K562 (cell line): ENCODE data around the gene GANAB. TPM values are rescaled to one million over a fixed set of nuclear protein-coding genes. Genes with fewer than 3 reads are reported as not detected.

Experiments used
- ATAC-seq: fragments of 200-7000 bp; cut with Tn5 transposase; 3 replicates; pipeline ENCODE4 v1.9.1; 2020; ENCODE audit warnings: moderate library complexity
- BruUV-seq: library from RNA; stranded (reverse); fragments of 400-500 nt; replicated peaks from 2 replicates; lab custom pipeline; 2021; lab: Mats Ljungman, UMichigan
- CTCF ChIA-PET: fragments of 300-600 bp; formaldehyde crosslinking; extraction: SDS; loops from one replicate; lab custom pipeline; 2021; ENCODE audit warnings: low intra/inter-chr PET ratio; lab: Yijun Ruan, JAX
- POLR2A ChIA-PET: fragments of 300-600, 350-650 bp; sonication (Branson Sonifier 250); formaldehyde crosslinking; extraction: SDS; loops from one replicate; lab custom pipeline; 2021; ENCODE audit warnings: antibody characterized with exemption, inconsistent platforms; lab: Yijun Ruan, JAX
- DNase-seq, 4 experiments: peaks; one replicate each; pipeline versions ENCODE4 v3.0.0 to v3.0.0-alpha.2; 2011 to 2018; ENCODE audit warnings: low spot score in 3 of 4, mixed read lengths in 3 of 4; ENCODE audit errors: extremely low read depth in 1 of 4
- FAIRE-seq: peaks from 2 replicates; lab custom pipeline; 2011; peaks lifted over from hg19 to GRCh38; lab: Jason Lieb, UNC
- H2AFZ ChIP-seq: 2 replicates; pipeline ENCODE4 v1.6.0; 2011; ENCODE audit warnings: low read depth, low read length, control low read depth, inconsistent platforms
- H3K27ac ChIP-seq: fragments of 200-600 bp; 3 replicates; pipeline ENCODE4 v1.8.0; 2011; ENCODE audit warnings: low read depth, mild to moderate bottlenecking, control low read depth, inconsistent platforms, low read length, moderate library complexity, mixed read lengths; ENCODE audit errors: extremely low read depth
- H3K27me3 ChIP-seq, 2 experiments: fragments of 300-600 bp in 1 of 2; 2 replicates in 1 of 2; 3 replicates in 1 of 2; pipeline versions ENCODE4 v1.6.0 to v1.8.0; 2011; ENCODE audit warnings: inconsistent platforms in 2 of 2, low read length in 2 of 2, mild to moderate bottlenecking in 1 of 2, mixed read lengths in 1 of 2, moderate library complexity in 1 of 2; ENCODE audit not compliant: control insufficient read depth in 2 of 2, insufficient read depth in 2 of 2
- H3K36me3 ChIP-seq: fragments of 300-600 bp; 3 replicates; pipeline ENCODE4 v1.8.0; 2011; ENCODE audit warnings: mild to moderate bottlenecking, low read length, inconsistent platforms; ENCODE audit not compliant: control insufficient read depth, insufficient read depth
- H3K4me1 ChIP-seq, 2 experiments: fragments of 200-600 bp in 1 of 2; replicated peaks in 1 of 2; 2 replicates in 1 of 2; 3 replicates in 1 of 2; pipeline versions ENCODE4 v1.5.1 to v1.8.0; 2011; ENCODE audit warnings: inconsistent platforms in 2 of 2, low read length in 2 of 2, mild to moderate bottlenecking in 1 of 2, mixed read lengths in 1 of 2, moderate library complexity in 1 of 2; ENCODE audit not compliant: control insufficient read depth in 2 of 2, insufficient read depth in 2 of 2
- H3K4me2 ChIP-seq: 2 replicates; pipeline ENCODE4 v1.6.1; 2011; ENCODE audit warnings: low read length, control low read depth, inconsistent platforms, mixed read lengths; ENCODE audit not compliant: insufficient read depth
- H3K4me3 ChIP-seq: fragments of 200-600 bp; sonication (generic), shearing (Covaris generic); 2 replicates; pipeline ENCODE4 v1.5.1; 2016; ENCODE audit warnings: control low read depth, inconsistent platforms
- H3K79me2 ChIP-seq: fragments of 200-600 bp; 3 replicates; pipeline ENCODE4 v1.8.0; 2011; ENCODE audit warnings: low read length, inconsistent platforms; ENCODE audit not compliant: control insufficient read depth, insufficient read depth
- H3K9ac ChIP-seq, 2 experiments: 2 replicates each; pipeline versions ENCODE4 v1.6.0 to v1.6.1; 2011; ENCODE audit warnings: low read depth in 2 of 2, low read length in 2 of 2, control low read depth in 1 of 2, inconsistent platforms in 1 of 2, mild to moderate bottlenecking in 1 of 2, mixed read lengths in 1 of 2; ENCODE audit not compliant: insufficient read depth in 1 of 2
- H3K9me1 ChIP-seq: one replicate; pipeline ENCODE4 v1.6.0; 2011; ENCODE audit warnings: inconsistent platforms, mild to moderate bottlenecking, low read length, moderate library complexity; ENCODE audit not compliant: control insufficient read depth, insufficient read depth
- H3K9me3 ChIP-seq: replicated peaks from 2 replicates; pipeline ENCODE4 v1.5.1; 2011; ENCODE audit warnings: low read depth, low read length, inconsistent platforms; ENCODE audit not compliant: control insufficient read depth, insufficient read depth
- H4K20me1 ChIP-seq: replicated peaks from 2 replicates; pipeline ENCODE4 v1.6.1; 2011; ENCODE audit warnings: low read length, inconsistent platforms, mixed read lengths; ENCODE audit not compliant: control insufficient read depth, insufficient read depth
- E2F8 ChIP-seq: fragments of 450-650 bp; IDR thresholded peaks from 2 replicates; pipeline ENCODE4 v1.7.1; 2018; ENCODE audit warnings: mild to moderate bottlenecking, low read depth; ENCODE audit not compliant: partially characterized antibody
- MGA ChIP-seq: fragments of 450-650 bp; IDR thresholded peaks from 2 replicates; pipeline ENCODE4 v1.6.1; 2016; ENCODE audit warnings: mild to moderate bottlenecking, moderate library complexity
- RBFOX2 ChIP-seq: fragments of 200-400 bp; formaldehyde crosslinking; IDR thresholded peaks from 2 replicates; pipeline ENCODE4 v1.6.1; 2017; ENCODE audit warnings: low read depth, mild to moderate bottlenecking, low read length, moderate library complexity
- WGBS: fragments of 100-300 bp; shearing (Covaris generic); methylation state at CpG from one replicate; pipeline ENCODE4 v1.1.6; 2016; ENCODE audit warnings: low coverage, mixed read lengths; ENCODE audit not compliant: insufficient coverage; ENCODE audit errors: missing lambda C conversion rate; 5-methylcytosine and 5-hydroxymethylcytosine counted together
- in situ Hi-C: fragments of 300-500 bp; cut with MboI; formaldehyde crosslinking; loops from 4 replicates; pipeline ENCODE4 v1.15.0; 2018; ENCODE audit warnings: inconsistent platforms, mixed read lengths
- intact Hi-C: fragments of 100-400 bp; cut with micrococcal nuclease; formaldehyde crosslinking; loops from 2 replicates; pipeline ENCODE4 v1.14.2; 2022
- polyA plus RNA-seq, 8 experiments: library from polyadenylated mRNA; depleted of rRNA in 4 of 8; stranded (reverse) in 5 of 8; unstranded in 3 of 8; fragments of >200 nt; fragmentation: Nextera tagmentation in 2 of 8; fragmentation: Illumina TruSeq in 1 of 8; extraction: Ambion mirVana in 2 of 8; extraction: Trizol in 1 of 8; gene quantifications; 2 replicates each; pipeline versions ENCODE4 v1.2.1 to v1.2.3, GENCODE V29; 2011 to 2014; ENCODE audit warnings: inconsistent platforms in 1 of 8, missing spikeins in 1 of 8
- total RNA-seq, 7 experiments: library from RNA; depleted of rRNA in 6 of 7; stranded (reverse); fragments of >200 nt in 6 of 7; fragmentation: Illumina TruSeq in 2 of 7; extraction: Trizol in 2 of 7; gene quantifications; 2 replicates each; pipeline versions ENCODE4 v1.2.1 to v1.2.3, GENCODE V29; 2011 to 2021; ENCODE audit warnings: low replicate concordance in 1 of 7

Gene GANAB
- total and polyA plus RNA-seq, 9 of the 15 experiments (the other 6 are each of a cell fraction or from before 2014, with no cell fraction given) = 6.5 to 284 (median 161) TPM

- H3K4me3 ChIP-seq = no peak overlapping the region
- H3K9ac ChIP-seq = peak overlapping the region in 1 of 2 experiments; percentile 75; a peak in 2 of 4 replicates
- H3K79me2 ChIP-seq = peaks cover 19% of the 10 kb centered on the region
- BruUV-seq = no TSS peak
- ChIA-PET POLR2A (interaction anchor here (0.7 kb wide), 1 partner anchor 13 kb away, joined by 4 read pairs; the partner anchor contains the start of gene TUT1), CTCF (no interaction called here)
- H2AFZ ChIP-seq = no peak overlapping the region
- TF ChIP-seq MGA = no peak
- no peak for TF ChIP-seq E2F8
- 0 out of 2 replicates have a peak, but pooled peaks have one; percentile 25 for TF ChIP-seq RBFOX2
- DNase-seq (no peak), ATAC-seq (no peak), FAIRE-seq (no peak)
- in situ Hi-C loops = no loop called here
- no peak overlapping the region for H3K27ac ChIP-seq
- intact Hi-C loops = no loop called here
- no peaks in the 10 kb centered on the region for H4K20me1 ChIP-seq
- 98% methylated on average over 5 of the region's 11 CpGs for whole genome bisulfite sequencing
- H3K4me2 ChIP-seq = no peak overlapping the region
- no peaks in the 10 kb centered on the region; the same call in 1 of the 2 replicates for H3K9me3 ChIP-seq
- H3K27me3 ChIP-seq = no peaks in the 10 kb centered on the region
- no peaks in the 10 kb centered on the region for H3K9me1 ChIP-seq
- peaks cover 71% of the 10 kb centered on the region for H3K36me3 ChIP-seq
- H3K4me1 ChIP-seq = peaks cover 4 to 30% of the 10 kb centered on the region in 2 experiments; a peak in 3 of 5 replicates
Measured at GRCh38 chr11:62578541-62578940, 67.9 kb downstream of the GANAB start.
